SK-N-SH (cell line): ENCODE data around the gene SDCCAG8. TPM values are rescaled to one million over a fixed set of nuclear protein-coding genes. Genes with fewer than 3 reads are reported as not detected.

ENCODE experiments used
- CTCF ChIA-PET: fragments of 300-600, 350-600 bp; formaldehyde crosslinking; extraction: SDS; loops from one replicate; lab custom pipeline; 2021; lab: Yijun Ruan, JAX
- POLR2A ChIA-PET: fragments of 350-600 bp; sonication (Branson Sonifier 250); formaldehyde crosslinking; extraction: SDS; loops from one replicate; lab custom pipeline; 2020; ENCODE audit warnings: antibody characterized with exemption, inconsistent platforms; lab: Yijun Ruan, JAX
- DNase-seq: peaks from one replicate; pipeline ENCODE4 v3.0.0; 2012
- H2AFZ ChIP-seq: fragments of 200-600 bp; sonication (generic); 2 replicates; pipeline ENCODE4 v1.8.1; 2016; ENCODE audit warnings: antibody characterized with exemption, mild to moderate bottlenecking, low read depth
- H3F3A ChIP-seq: fragments of 200-600 bp; sonication (generic); replicated peaks from 2 replicates; pipeline ENCODE3; 2016; ENCODE audit warnings: antibody characterized with exemption, mild to moderate bottlenecking; ENCODE audit not compliant: insufficient read depth
- H3K27ac ChIP-seq, 2 experiments: fragments of 200-500 bp in 1 of 2; fragments of 200-600 bp in 1 of 2; sonication (Bioruptor generic) in 1 of 2; sonication (generic), shearing (Covaris generic) in 1 of 2; 2 replicates each; pipeline versions ENCODE4 v1.5.1 to v1.6.1; 2014 to 2016; ENCODE audit warnings: low read depth in 2 of 2, inconsistent platforms in 1 of 2, low read length in 1 of 2, mild to moderate bottlenecking in 1 of 2, mixed read lengths in 1 of 2
- H3K27me3 ChIP-seq: fragments of 200-600 bp; sonication (generic), shearing (Covaris generic); 2 replicates; pipeline ENCODE4 v1.6.1; 2016; ENCODE audit warnings: mixed run types; ENCODE audit not compliant: insufficient read depth
- H3K36me3 ChIP-seq, 2 experiments: fragments of 200-500 bp in 1 of 2; fragments of 200-600 bp in 1 of 2; sonication (Bioruptor generic) in 1 of 2; sonication (generic) in 1 of 2; replicated peaks in 1 of 2; 2 replicates each; pipeline versions ENCODE3 to v1.5.1; 2014 to 2016; ENCODE audit warnings: low read length in 1 of 2, mild to moderate bottlenecking in 1 of 2; ENCODE audit not compliant: insufficient read depth in 2 of 2, control insufficient read depth in 1 of 2
- H3K4me1 ChIP-seq, 2 experiments: fragments of 200-500 bp in 1 of 2; fragments of 200-600 bp in 1 of 2; sonication (Bioruptor generic) in 1 of 2; sonication (generic), shearing (Covaris generic) in 1 of 2; 2 replicates each; pipeline versions ENCODE4 v1.5.1 to v1.6.1; 2014 to 2016; ENCODE audit warnings: low read depth in 1 of 2, low read length in 1 of 2, mixed run types in 1 of 2; ENCODE audit not compliant: insufficient read depth in 2 of 2, control insufficient read depth in 1 of 2
- H3K4me2 ChIP-seq: fragments of 200-600 bp; sonication (generic), shearing (Covaris generic); 2 replicates; pipeline ENCODE4 v1.6.1; 2017; ENCODE audit warnings: mixed run types
- H3K4me3 ChIP-seq, 2 experiments: fragments of 200-500 bp in 1 of 2; fragments of 200-600 bp in 1 of 2; sonication (Bioruptor generic) in 1 of 2; sonication (generic), shearing (Covaris generic) in 1 of 2; 2 replicates each; pipeline versions ENCODE4 v1.5.1 to v1.8.1; 2014 to 2016; ENCODE audit warnings: low read depth in 2 of 2, inconsistent platforms in 1 of 2, low read length in 1 of 2, mild to moderate bottlenecking in 1 of 2, mixed read lengths in 1 of 2, moderate library complexity in 1 of 2
- H3K79me2 ChIP-seq: fragments of 200-600 bp; sonication (generic); 2 replicates; pipeline ENCODE4 v1.8.1; 2017; ENCODE audit warnings: mild to moderate bottlenecking; ENCODE audit not compliant: insufficient read depth
- H3K9ac ChIP-seq: fragments of 200-600 bp; sonication (generic); 2 replicates; pipeline ENCODE4 v1.6.1; 2017; ENCODE audit warnings: mixed run types
- H3K9me2 ChIP-seq: fragments of 200-600 bp; sonication (generic); 2 replicates; pipeline ENCODE4 v1.6.1; 2017; ENCODE audit warnings: mixed run types
- H3K9me3 ChIP-seq: fragments of 200-600 bp; sonication (generic); 2 replicates; pipeline ENCODE4 v1.6.1; 2017; ENCODE audit warnings: mixed run types, mild to moderate bottlenecking, moderate library complexity
- H4K20me1 ChIP-seq: fragments of 200-600 bp; sonication (generic); 2 replicates; pipeline ENCODE4 v1.6.1; 2017; ENCODE audit warnings: mild to moderate bottlenecking, mixed run types; ENCODE audit not compliant: insufficient read depth
- CHD2 ChIP-seq: fragments of 150-350 bp; IDR thresholded peaks from 2 replicates; pipeline ENCODE4 v1.6.1; 2018; ENCODE audit warnings: low read length; ENCODE audit not compliant: partially characterized antibody
- ELF1 ChIP-seq: IDR thresholded peaks from 2 replicates; pipeline ENCODE4 v1.4.0; 2012
- MEF2A ChIP-seq: IDR thresholded peaks from 2 replicates; pipeline ENCODE4 v1.4.0; 2012; ENCODE audit warnings: low read depth, borderline replicate concordance
- NRF1 ChIP-seq: IDR thresholded peaks from 2 replicates; pipeline ENCODE4 v1.6.1; 2012; ENCODE audit warnings: low read depth, mild to moderate bottlenecking, low read length
- RCOR1 ChIP-seq: fragments of 150-350 bp; IDR thresholded peaks from 2 replicates; pipeline ENCODE4 v1.6.1; 2017; ENCODE audit warnings: antibody characterized with exemption, low read length
- RFX5 ChIP-seq: IDR thresholded peaks from 2 replicates; pipeline ENCODE4 v1.6.1; 2012; ENCODE audit warnings: mild to moderate bottlenecking, improper control_type of control experiment, low read length
- SIN3A ChIP-seq: IDR thresholded peaks from 2 replicates; pipeline ENCODE4 v1.6.1; 2012; ENCODE audit warnings: low read depth, mild to moderate bottlenecking, low read length, moderate library complexity, borderline replicate concordance
- TCF12 ChIP-seq: IDR thresholded peaks from 2 replicates; pipeline ENCODE4 v1.4.0; 2012
- TEAD4 ChIP-seq: IDR thresholded peaks from 2 replicates; pipeline ENCODE4 v1.4.0; 2012; ENCODE audit warnings: mild to moderate bottlenecking, borderline replicate concordance; ENCODE audit not compliant: insufficient read depth
- YY1 ChIP-seq: IDR thresholded peaks from 2 replicates; pipeline ENCODE4 v1.4.0; 2012; ENCODE audit warnings: low read depth, mild to moderate bottlenecking
- WGBS: methylation state at CpG from one replicate; pipeline ENCODE4 v1.1.6; 2017; ENCODE audit warnings: low lambda C conversion rate; 5-methylcytosine and 5-hydroxymethylcytosine counted together
- polyA plus RNA-seq, 3 experiments: library from polyadenylated mRNA; depleted of rRNA; stranded (reverse); fragments of >200 nt; gene quantifications; 2 replicates each; pipeline ENCODE4 v1.2.3, GENCODE V29; 2012
- TF ChIP-seq, protein P1 (sequence below): IDR thresholded peaks from 2 replicates; pipeline ENCODE4; 2012
- TF ChIP-seq, protein P2 (sequence below): fragments of 200-600 bp; sonication (generic); IDR thresholded peaks from 2 replicates; pipeline ENCODE4 v1.6.1; 2017; ENCODE audit warnings: antibody characterized with exemption, mild to moderate bottlenecking, moderate library complexity

SDCCAG8 gene
- polyA plus RNA-seq, 1 of the 3 experiments (the other 2 are of a cell fraction), result 22.7 TPM

- TF ChIP-seq MEF2A (no peak), SIN3A (no peak)
Observed at GRCh38 chr1:243281672-243282071, 25.8 kb downstream of the SDCCAG8 start (continued).

DNA sequence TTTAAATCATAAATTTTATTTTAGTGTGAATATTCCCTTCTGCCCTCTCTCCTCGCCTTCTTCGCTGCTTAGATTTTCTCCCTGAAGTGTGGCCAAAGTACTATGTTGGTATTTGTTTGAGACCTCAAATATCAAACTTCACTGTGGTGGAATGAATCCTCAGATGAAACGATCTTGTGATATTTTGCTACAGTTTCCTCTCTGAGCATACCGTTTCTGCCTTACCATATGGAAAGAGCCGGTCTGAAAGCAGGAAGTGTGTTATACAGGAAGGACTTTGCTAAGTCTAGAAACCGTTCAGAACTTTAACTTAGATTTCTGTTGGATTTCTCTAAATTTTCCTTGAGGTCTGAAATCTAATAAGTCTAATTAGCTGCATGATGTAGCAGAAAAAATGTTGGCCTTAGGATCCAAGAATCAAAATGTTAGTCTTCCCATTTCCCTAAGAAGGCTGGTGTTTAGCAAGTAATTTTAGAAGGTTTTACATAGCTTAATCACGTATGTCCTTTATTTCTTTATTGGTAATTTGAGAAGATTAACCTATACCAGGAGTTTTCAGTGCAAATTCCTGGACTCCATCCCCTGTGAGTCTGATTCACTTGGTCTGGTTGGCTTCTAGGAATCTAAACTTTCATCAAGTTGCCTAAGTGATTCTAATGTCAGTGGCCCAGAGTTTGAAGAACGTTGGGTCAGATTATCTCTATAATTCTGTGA, 30.7 kb downstream of the SDCCAG8 start:
- CTCF ChIA-PET, result interaction anchor here (0.6 kb wide), 1 partner anchor 806 kb away, joined by 3 read pairs; no protein-coding TSS in a partner anchor
- Histone ChIP-seq H4K20me1 (no peaks in the 10 kb centered on the region), H3K4me2 (peak overlapping the region; percentile 35; the same call in 1 of the 2 replicates), H3K36me3 (peaks cover 15 to 35% of the 10 kb centered on the region in 2 experiments), H3K9me3 (peaks cover 3% of the 10 kb centered on the region; the same call in 1 of the 2 replicates), H3K27ac (peak overlapping the region; percentile 84 to 86), H3K79me2 (peaks cover 56% of the 10 kb centered on the region), H3K4me3 (no peak overlapping the region), H3K4me1 (peaks cover 0 to 20% of the 10 kb centered on the region in 2 experiments; a peak in 3 of 4 replicates), H3K9ac (peak overlapping the region; percentile 26; the same call in 1 of the 2 replicates), H2AFZ (peak overlapping the region; percentile 23), H3K9me2 (no peaks in the 10 kb centered on the region), H3F3A (peaks cover 33% of the 10 kb centered on the region), H3K27me3 (no peaks in the 10 kb centered on the region)
- POLR2A ChIA-PET, result no interaction called here
- WGBS, result 49% methylated on average over 8 of the region's 8 CpGs
- DNase-seq, result no peak
- TF ChIP-seq, protein P1, sequence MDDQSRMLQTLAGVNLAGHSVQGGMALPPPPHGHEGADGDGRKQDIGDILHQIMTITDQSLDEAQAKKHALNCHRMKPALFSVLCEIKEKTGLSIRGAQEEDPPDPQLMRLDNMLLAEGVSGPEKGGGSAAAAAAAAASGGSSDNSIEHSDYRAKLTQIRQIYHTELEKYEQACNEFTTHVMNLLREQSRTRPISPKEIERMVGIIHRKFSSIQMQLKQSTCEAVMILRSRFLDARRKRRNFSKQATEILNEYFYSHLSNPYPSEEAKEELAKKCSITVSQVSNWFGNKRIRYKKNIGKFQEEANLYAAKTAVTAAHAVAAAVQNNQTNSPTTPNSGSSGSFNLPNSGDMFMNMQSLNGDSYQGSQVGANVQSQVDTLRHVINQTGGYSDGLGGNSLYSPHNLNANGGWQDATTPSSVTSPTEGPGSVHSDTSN, result peak; percentile 47; the same call in 1 of the 2 replicates
- no peak for TF ChIP-seq RFX5
- TF ChIP-seq TCF12, result peak; percentile 37

DNA sequence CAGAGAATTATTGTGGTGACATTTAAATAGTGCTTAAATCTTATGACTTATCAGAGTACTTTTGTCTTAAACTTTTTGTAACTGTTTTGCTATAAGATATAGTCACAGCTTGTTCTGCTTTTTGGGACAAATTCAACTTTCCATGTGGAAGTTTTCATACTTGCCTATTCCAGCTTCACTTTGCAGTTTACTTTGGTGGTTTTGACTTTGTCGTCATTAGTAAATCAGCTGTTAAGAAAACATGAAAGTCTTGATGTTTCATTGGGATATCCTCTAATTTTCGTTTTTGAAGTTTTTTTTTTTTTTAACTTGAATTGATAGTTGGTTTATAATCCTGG, 31.3 kb downstream of the SDCCAG8 start:
- ChIA-PET POLR2A (no interaction called here), CTCF (no interaction called here)
- Histone ChIP-seq H3K9me3 (peaks cover 3% of the 10 kb centered on the region; the same call in 1 of the 2 replicates), H3K27ac (peak overlapping the region; percentile 84 to 86), H3F3A (peaks cover 33% of the 10 kb centered on the region), H2AFZ (no peak overlapping the region), H3K9me2 (no peaks in the 10 kb centered on the region), H3K27me3 (no peaks in the 10 kb centered on the region), H3K9ac (peak overlapping the region; percentile 44; the same call in 1 of the 2 replicates), H3K36me3 (peaks cover 16 to 33% of the 10 kb centered on the region in 2 experiments), H4K20me1 (no peaks in the 10 kb centered on the region), H3K4me2 (peak overlapping the region; percentile 35; the same call in 1 of the 2 replicates), H3K79me2 (peaks cover 55% of the 10 kb centered on the region), H3K4me3 (no peak overlapping the region), H3K4me1 (peaks cover 4 to 25% of the 10 kb centered on the region in 2 experiments; a peak in 3 of 4 replicates)
- no peak for DNase-seq
- no peak for TF ChIP-seq RCOR1
- TF ChIP-seq NRF1, result no peak
- TF ChIP-seq, protein P2, sequence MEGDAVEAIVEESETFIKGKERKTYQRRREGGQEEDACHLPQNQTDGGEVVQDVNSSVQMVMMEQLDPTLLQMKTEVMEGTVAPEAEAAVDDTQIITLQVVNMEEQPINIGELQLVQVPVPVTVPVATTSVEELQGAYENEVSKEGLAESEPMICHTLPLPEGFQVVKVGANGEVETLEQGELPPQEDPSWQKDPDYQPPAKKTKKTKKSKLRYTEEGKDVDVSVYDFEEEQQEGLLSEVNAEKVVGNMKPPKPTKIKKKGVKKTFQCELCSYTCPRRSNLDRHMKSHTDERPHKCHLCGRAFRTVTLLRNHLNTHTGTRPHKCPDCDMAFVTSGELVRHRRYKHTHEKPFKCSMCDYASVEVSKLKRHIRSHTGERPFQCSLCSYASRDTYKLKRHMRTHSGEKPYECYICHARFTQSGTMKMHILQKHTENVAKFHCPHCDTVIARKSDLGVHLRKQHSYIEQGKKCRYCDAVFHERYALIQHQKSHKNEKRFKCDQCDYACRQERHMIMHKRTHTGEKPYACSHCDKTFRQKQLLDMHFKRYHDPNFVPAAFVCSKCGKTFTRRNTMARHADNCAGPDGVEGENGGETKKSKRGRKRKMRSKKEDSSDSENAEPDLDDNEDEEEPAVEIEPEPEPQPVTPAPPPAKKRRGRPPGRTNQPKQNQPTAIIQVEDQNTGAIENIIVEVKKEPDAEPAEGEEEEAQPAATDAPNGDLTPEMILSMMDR, result no peak
- TF ChIP-seq TEAD4, result no peak
- no peak for TF ChIP-seq RFX5
- no peak for TF ChIP-seq CHD2
- TF ChIP-seq YY1, result no peak
- no peak for TF ChIP-seq ELF1
- WGBS, result 36% methylated on average over 2 of the region's 2 CpGs
